OCI-LY1 (cell line): Measurements from ENCODE around the gene TTYH3.

Experiments
- H2AFZ ChIP-seq: fragments of 200-600 bp; sonication (generic), shearing (Covaris generic); 2 replicates; pipeline ENCODE4 v1.6.0; 2014; ENCODE audit warnings: antibody characterized with exemption, mild to moderate bottlenecking, low read length
- H3F3A ChIP-seq: fragments of 200-600 bp; sonication (generic), shearing (Covaris generic); 2 replicates; pipeline ENCODE4 v1.6.0; 2014; ENCODE audit warnings: mild to moderate bottlenecking, antibody characterized with exemption, low read length, moderate library complexity; ENCODE audit not compliant: insufficient read depth
- H3K27ac ChIP-seq: fragments of 200-600 bp; sonication (generic); 2 replicates; pipeline ENCODE4 v1.5.1; 2014; ENCODE audit warnings: low read length, mixed run types, mild to moderate bottlenecking, low read depth; ENCODE audit not compliant: poor library complexity, severe bottlenecking
- H3K27me3 ChIP-seq: fragments of 200-600 bp; sonication (generic); 2 replicates; pipeline ENCODE4 v1.6.0; 2014; ENCODE audit warnings: antibody characterized with exemption, mild to moderate bottlenecking, low read length, moderate library complexity; ENCODE audit not compliant: insufficient read depth
- H3K36me3 ChIP-seq: fragments of 200-600 bp; sonication (generic); 2 replicates; pipeline ENCODE4 v1.6.1; 2014; ENCODE audit warnings: mild to moderate bottlenecking, antibody characterized with exemption, low read length, moderate library complexity, mixed read lengths; ENCODE audit not compliant: insufficient read depth
- H3K4me1 ChIP-seq: fragments of 200-600 bp; sonication (generic); 2 replicates; pipeline ENCODE4 v1.5.1; 2014; ENCODE audit warnings: mild to moderate bottlenecking, low read length, moderate library complexity; ENCODE audit not compliant: insufficient read depth, severe bottlenecking
- H3K4me2 ChIP-seq: fragments of 200-600 bp; sonication (generic), shearing (Covaris generic); 2 replicates; pipeline ENCODE4 v1.6.1; 2014; ENCODE audit warnings: low read length
- H3K4me3 ChIP-seq: fragments of 200-600 bp; sonication (generic); 2 replicates; pipeline ENCODE4 v1.5.1; 2014; ENCODE audit warnings: low read length, low read depth, mild to moderate bottlenecking, mixed read lengths; ENCODE audit not compliant: poor library complexity, severe bottlenecking
- H3K79me2 ChIP-seq: fragments of 200-600 bp; shearing (Covaris generic); 2 replicates; pipeline ENCODE4 v1.6.1; 2016; ENCODE audit warnings: mixed run types, low read length, mixed read lengths; ENCODE audit not compliant: insufficient read depth
- H3K9ac ChIP-seq: fragments of 200-600 bp; sonication (generic), shearing (Covaris generic); 2 replicates; pipeline ENCODE4 v1.6.1; 2014; ENCODE audit warnings: mild to moderate bottlenecking, low read length, mixed read lengths
- H3K9me2 ChIP-seq: fragments of 200-600 bp; sonication (generic), shearing (Covaris generic); 2 replicates; pipeline ENCODE4 v1.6.1; 2014; ENCODE audit warnings: low read depth, mild to moderate bottlenecking, low read length, mixed read lengths
- H3K9me3 ChIP-seq: fragments of 200-600 bp; shearing (Covaris generic); 2 replicates; pipeline ENCODE4 v1.6.1; 2014; ENCODE audit warnings: low read length, mixed read lengths
- H4K20me1 ChIP-seq: fragments of 200-600 bp; sonication (generic), shearing (Covaris generic); 2 replicates; pipeline ENCODE4 v1.6.0; 2016; ENCODE audit warnings: mild to moderate bottlenecking, low read length; ENCODE audit not compliant: insufficient read depth
- CTCF ChIP-seq: fragments of 200-600 bp; sonication (generic), shearing (Covaris generic); IDR thresholded peaks from 2 replicates; pipeline ENCODE4 v1.5.1; 2017; ENCODE audit warnings: mild to moderate bottlenecking, antibody characterized with exemption, low read length, moderate library complexity, mixed read lengths
- EZH2 ChIP-seq: fragments of 200-600 bp; sonication (generic), shearing (Covaris generic); IDR thresholded peaks from 2 replicates; pipeline ENCODE4 v1.8.0; 2017; ENCODE audit warnings: borderline replicate concordance, mixed run types, mild to moderate bottlenecking, antibody characterized with exemption, low read length, moderate library complexity, mixed read lengths

The TTYH3 gene

DNA sequence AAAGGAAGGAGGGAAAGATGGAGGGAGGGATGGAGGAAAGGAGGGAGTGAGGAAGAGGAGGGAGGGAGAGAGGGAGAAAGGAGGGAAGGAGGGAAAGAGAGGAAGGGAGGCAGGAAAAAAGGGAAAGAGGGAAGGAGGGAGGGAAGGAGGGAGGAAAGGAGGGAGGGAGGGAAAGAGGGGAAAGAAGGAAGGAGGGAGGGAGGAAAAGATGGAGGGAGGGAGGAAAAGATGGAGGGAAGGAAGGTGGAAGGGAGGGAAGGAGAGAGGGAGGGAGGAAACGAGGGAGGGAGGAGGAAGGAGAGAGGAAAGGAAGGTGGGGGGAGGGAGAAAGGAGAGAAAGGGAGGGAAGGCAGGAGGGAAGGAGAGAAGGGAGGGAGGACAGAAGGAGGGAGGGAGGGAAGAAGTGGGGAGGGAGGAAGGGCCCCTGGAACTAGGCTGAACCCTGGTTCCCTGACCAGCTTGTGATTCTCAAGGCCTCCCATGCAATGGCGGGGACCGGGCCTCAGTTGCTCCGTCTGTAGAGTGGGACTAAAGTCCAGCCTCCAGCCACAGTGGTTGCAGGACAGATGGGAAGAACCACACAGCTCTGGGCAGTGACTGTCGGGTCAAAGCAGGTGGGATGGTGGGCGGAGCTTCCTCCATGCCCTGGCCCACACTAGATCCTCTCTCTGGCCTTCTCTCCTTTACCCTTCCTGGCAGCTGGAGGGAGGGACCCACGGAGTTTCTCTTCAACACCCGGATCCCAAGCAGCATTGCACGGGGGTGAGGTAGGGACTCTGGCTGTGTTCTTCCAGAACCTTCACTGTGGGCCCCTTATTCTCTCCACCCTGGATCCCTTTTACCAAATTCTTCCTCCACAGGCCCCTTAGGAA, 4.3 kb upstream of the TTYH3 start:
- Histone ChIP-seq H3K4me2 (no peak overlapping the region), H2AFZ (no peak overlapping the region), H4K20me1 (no peaks in the 10 kb centered on the region), H3K4me3 (no peak overlapping the region), H3F3A (no peaks in the 10 kb centered on the region), H3K36me3 (no peaks in the 10 kb centered on the region), H3K27ac (no peak overlapping the region), H3K9me3 (no peaks in the 10 kb centered on the region), H3K9me2 (no peaks in the 10 kb centered on the region), H3K9ac (no peak overlapping the region), H3K27me3 (peaks cover 6% of the 10 kb centered on the region; the same call in 1 of the 2 replicates), H3K79me2 (no peaks in the 10 kb centered on the region), H3K4me1 (peaks cover 10% of the 10 kb centered on the region)
- TF ChIP-seq CTCF (no peak), EZH2 (no peak)

DNA sequence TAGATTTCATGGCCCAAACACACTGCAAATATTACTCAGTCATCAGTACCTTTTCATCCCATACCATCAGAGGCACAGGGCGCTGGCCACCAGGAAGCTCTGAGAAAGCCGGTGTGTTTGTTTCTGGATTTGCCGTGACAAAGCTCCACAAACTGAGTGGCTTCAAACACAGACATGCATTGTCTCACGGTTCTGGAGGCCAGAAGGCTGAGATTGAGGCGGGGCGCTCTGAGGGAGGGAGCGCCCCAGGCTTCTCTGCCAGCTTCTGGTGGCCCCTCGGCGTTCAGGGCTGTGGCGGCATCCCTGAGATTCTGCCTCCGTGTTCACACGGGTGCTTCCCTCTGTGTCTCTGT, 3.7 kb upstream of the TTYH3 start:
- no peaks in the 10 kb centered on the region for H3K36me3 ChIP-seq
- H3K4me2 ChIP-seq: no peak overlapping the region
- H4K20me1 ChIP-seq: no peaks in the 10 kb centered on the region
- H3K9me3 ChIP-seq: no peaks in the 10 kb centered on the region
- peaks cover 6% of the 10 kb centered on the region; the same call in 1 of the 2 replicates for H3K27me3 ChIP-seq
- H3K9ac ChIP-seq: no peak overlapping the region
- H2AFZ ChIP-seq: no peak overlapping the region
- H3K27ac ChIP-seq: no peak overlapping the region
- TF ChIP-seq CTCF: no peak
- no peak for TF ChIP-seq EZH2
- H3K79me2 ChIP-seq: no peaks in the 10 kb centered on the region
- no peaks in the 10 kb centered on the region for H3K9me2 ChIP-seq
- peaks cover 16% of the 10 kb centered on the region for H3K4me1 ChIP-seq
- H3K4me3 ChIP-seq: no peak overlapping the region
- no peaks in the 10 kb centered on the region for H3F3A ChIP-seq

GRCh38 chr7:2628891-2629290, 2.9 kb upstream of the TTYH3 start:
- Histone ChIP-seq H2AFZ (no peak overlapping the region), H3K9ac (no peak overlapping the region), H3K27ac (no peak overlapping the region), H3K27me3 (peaks cover 6% of the 10 kb centered on the region; the same call in 1 of the 2 replicates), H4K20me1 (no peaks in the 10 kb centered on the region), H3K9me2 (no peaks in the 10 kb centered on the region), H3K4me1 (peaks cover 17% of the 10 kb centered on the region), H3F3A (no peaks in the 10 kb centered on the region), H3K79me2 (no peaks in the 10 kb centered on the region), H3K4me2 (no peak overlapping the region), H3K4me3 (no peak overlapping the region), H3K36me3 (no peaks in the 10 kb centered on the region), H3K9me3 (no peaks in the 10 kb centered on the region)
- no peak for TF ChIP-seq CTCF
- TF ChIP-seq EZH2: no peak
